ENCODE results near the gene TMEM178B. TPM values are rescaled to one million over a fixed set of nuclear protein-coding genes. Genes with fewer than 3 reads are reported as not detected.

The TMEM178B gene
- total and polyA plus RNA-seq, 9 of the 15 experiments (the other 6 are each of a cell fraction or from before 2014, with no cell fraction given) = under 0.01 to 0.03 (median 0.01) TPM; not detected in 5

- ChIA-PET POLR2A (no interaction called here), CTCF (ENCODE audit: low intra/inter-chr PET ratio) (no interaction called here)
- in situ Hi-C loops (cut with MboI) (no loop called here), intact Hi-C loops (cut with micrococcal nuclease) (no loop called here)
- no TSS peak for BruUV-seq (replicated peaks)
- Histone ChIP-seq H3K79me2 (ENCODE audit: control insufficient read depth, insufficient read depth, low read length) (no peaks in the 10 kb centered on the region), H3K27ac (ENCODE audit: extremely low read depth, low read depth, low read length) (no peak overlapping the region), H3K9ac (ENCODE audit: insufficient read depth in 1 of 2, low read depth in 2 of 2, low read length in 2 of 2) (no peak overlapping the region), H4K20me1 (replicated peaks; ENCODE audit: control insufficient read depth, insufficient read depth, low read length) (no peaks in the 10 kb centered on the region), H3K9me1 (ENCODE audit: control insufficient read depth, insufficient read depth, low read length) (no peaks in the 10 kb centered on the region), H3K27me3 (ENCODE audit: control insufficient read depth in 2 of 2, insufficient read depth in 2 of 2, low read length in 2 of 2) (peaks cover 4 to 5% of the 10 kb centered on the region in 2 experiments; a peak in 3 of 5 replicates), H3K4me2 (ENCODE audit: insufficient read depth, low read length) (no peak overlapping the region), H3K9me3 (replicated peaks; ENCODE audit: control insufficient read depth, insufficient read depth, low read depth, low read length) (no peaks in the 10 kb centered on the region), H3K4me1 (replicated peaks in 1 of 2; ENCODE audit: control insufficient read depth in 2 of 2, insufficient read depth in 2 of 2, low read length in 2 of 2) (no peaks in the 10 kb centered on the region), H3K36me3 (ENCODE audit: control insufficient read depth, insufficient read depth, low read length) (no peaks in the 10 kb centered on the region), H3K4me3 (no peak overlapping the region), H2AFZ (ENCODE audit: low read depth, low read length) (no peak overlapping the region)
- WGBS (ENCODE audit: insufficient coverage, low coverage, missing lambda C conversion rate) = 0% methylated on average over 2 of the region's 2 CpGs
- FAIRE-seq (no peak), DNase-seq (ENCODE audit: extremely low read depth in 1 of 4, low spot score in 3 of 4) (no peak), ATAC-seq (no peak)
- TF ChIP-seq SREBF1 (IDR thresholded peaks at IDR 0.05; ENCODE audit: borderline replicate concordance, low read depth, low read length) (no peak), ELF2 (CRISPR knock-in tag; IDR thresholded peaks at IDR 0.05) (no peak), ILF3 (IDR thresholded peaks at IDR 0.05; ENCODE audit: borderline replicate concordance) (no peak), ZNF121 (CRISPR knock-in tag; conservative IDR thresholded peaks at IDR 0.05) (no peak), POLR2AphosphoS2 (IDR thresholded peaks at IDR 0.05; ENCODE audit: low read length) (no peak), ETV1 (tag; conservative IDR thresholded peaks at IDR 0.05; ENCODE audit: low read depth) (no peak), ZBTB7A (IDR thresholded peaks at IDR 0.05; ENCODE audit: borderline replicate concordance, control insufficient read depth, low read depth, low read length) (no peak)
Measured at GRCh38 chr7:141361479-141361878, 287.6 kb downstream of the TMEM178B start.

GRCh38 chr7:141361960-141362359 is 288.1 kb downstream of the TMEM178B start:
- no peaks in the 10 kb centered on the region for H3K9me1 ChIP-seq (ENCODE audit: control insufficient read depth, insufficient read depth, low read length)
- no peaks in the 10 kb centered on the region for H3K79me2 ChIP-seq (ENCODE audit: control insufficient read depth, insufficient read depth, low read length)
- H3K4me1 ChIP-seq (replicated peaks in 1 of 2; ENCODE audit: control insufficient read depth in 2 of 2, insufficient read depth in 2 of 2, low read length in 2 of 2) = no peaks in the 10 kb centered on the region
- H3K9me3 ChIP-seq (replicated peaks; ENCODE audit: control insufficient read depth, insufficient read depth, low read depth, low read length) = no peaks in the 10 kb centered on the region
- H2AFZ ChIP-seq (ENCODE audit: low read depth, low read length) = no peak overlapping the region
- CTCF ChIA-PET (ENCODE audit: low intra/inter-chr PET ratio) = no interaction called here
- POLR2A ChIA-PET = no interaction called here
- peaks cover 4 to 5% of the 10 kb centered on the region in 2 experiments; a peak in 3 of 5 replicates for H3K27me3 ChIP-seq (ENCODE audit: control insufficient read depth in 2 of 2, insufficient read depth in 2 of 2, low read length in 2 of 2)
- H3K9ac ChIP-seq (ENCODE audit: insufficient read depth in 1 of 2, low read depth in 2 of 2, low read length in 2 of 2) = no peak overlapping the region
- no TSS peak for BruUV-seq (replicated peaks)
- no peak overlapping the region for H3K4me3 ChIP-seq
- no peak for FAIRE-seq
- in situ Hi-C loops (cut with MboI) = no loop called here
- H3K27ac ChIP-seq (ENCODE audit: extremely low read depth, low read depth, low read length) = no peak overlapping the region
- intact Hi-C loops (cut with micrococcal nuclease) = no loop called here
- DNase-seq (ENCODE audit: extremely low read depth in 1 of 4, low spot score in 3 of 4) = no peak
- no peaks in the 10 kb centered on the region for H4K20me1 ChIP-seq (replicated peaks; ENCODE audit: control insufficient read depth, insufficient read depth, low read length)
- no peak for ATAC-seq
- WGBS (ENCODE audit: insufficient coverage, low coverage, missing lambda C conversion rate) = 0% methylated on average over 4 of the region's 4 CpGs
- no peak overlapping the region for H3K4me2 ChIP-seq (ENCODE audit: insufficient read depth, low read length)
- H3K36me3 ChIP-seq (ENCODE audit: control insufficient read depth, insufficient read depth, low read length) = no peaks in the 10 kb centered on the region
- TF ChIP-seq SIN3A (IDR thresholded peaks at IDR 0.05; ENCODE audit: borderline replicate concordance in 2 of 2, control insufficient read depth in 1 of 2, low read depth in 2 of 2, low read length in 2 of 2) (no peak), CTCFL (IDR thresholded peaks at IDR 0.05; ENCODE audit: borderline replicate concordance, insufficient read depth, low read depth, low read length, poor library complexity, severe bottlenecking) (no peak), PHTF2 (CRISPR knock-in tag; IDR thresholded peaks at IDR 0.05) (no peak), POLR2B (IDR thresholded peaks at IDR 0.05; ENCODE audit: low read depth, partially characterized antibody) (no peak), NR2F6 (CRISPR knock-in tag; IDR thresholded peaks at IDR 0.05) (no peak), ZNF586 (CRISPR knock-in tag; conservative IDR thresholded peaks at IDR 0.05) (no peak), ZNF197 (CRISPR knock-in tag; IDR thresholded peaks at IDR 0.05; ENCODE audit: low read depth) (no peak), ZNF253 (CRISPR knock-in tag; conservative IDR thresholded peaks at IDR 0.05) (no peak), ELF1 (tag; IDR thresholded peaks at IDR 0.05) (no peak)
